B cell (primary cell): ENCODE measurements around the gene SMIM12.

Source experiments
- CTCF ChIP-seq: fragments of 200-600 bp; IDR thresholded peaks from one replicate; pipeline ENCODE4 v1.8.0; 2022; ENCODE audit warnings: antibody characterized with exemption, mild to moderate bottlenecking
- EZH2 ChIP-seq: IDR thresholded peaks from 2 replicates; pipeline ENCODE4 v1.6.1; 2012; ENCODE audit warnings: borderline replicate concordance, low read depth, mild to moderate bottlenecking, moderate library complexity, low read length; ENCODE audit not compliant: insufficient read depth, poor library complexity, severe bottlenecking

- no peak for TF ChIP-seq CTCF
- TF ChIP-seq EZH2: no peak
Observed at GRCh38 chr1:34840426-34840825, 19.1 kb downstream of the SMIM12 start.
